ENCODE measurements around the gene ITSN1. TPM values are rescaled to one million over a fixed set of nuclear protein-coding genes. Genes with fewer than 3 reads are reported as not detected.

ITSN1 gene
- total RNA-seq, 1 donor = 57.0 TPM

GRCh38 chr21:33850401-33850800, 208.1 kb downstream of the ITSN1 start:
- H3K4me3 ChIP-seq (ENCODE audit: low read depth, low read length) = no peak overlapping the region
- TF ChIP-seq, protein P1, sequence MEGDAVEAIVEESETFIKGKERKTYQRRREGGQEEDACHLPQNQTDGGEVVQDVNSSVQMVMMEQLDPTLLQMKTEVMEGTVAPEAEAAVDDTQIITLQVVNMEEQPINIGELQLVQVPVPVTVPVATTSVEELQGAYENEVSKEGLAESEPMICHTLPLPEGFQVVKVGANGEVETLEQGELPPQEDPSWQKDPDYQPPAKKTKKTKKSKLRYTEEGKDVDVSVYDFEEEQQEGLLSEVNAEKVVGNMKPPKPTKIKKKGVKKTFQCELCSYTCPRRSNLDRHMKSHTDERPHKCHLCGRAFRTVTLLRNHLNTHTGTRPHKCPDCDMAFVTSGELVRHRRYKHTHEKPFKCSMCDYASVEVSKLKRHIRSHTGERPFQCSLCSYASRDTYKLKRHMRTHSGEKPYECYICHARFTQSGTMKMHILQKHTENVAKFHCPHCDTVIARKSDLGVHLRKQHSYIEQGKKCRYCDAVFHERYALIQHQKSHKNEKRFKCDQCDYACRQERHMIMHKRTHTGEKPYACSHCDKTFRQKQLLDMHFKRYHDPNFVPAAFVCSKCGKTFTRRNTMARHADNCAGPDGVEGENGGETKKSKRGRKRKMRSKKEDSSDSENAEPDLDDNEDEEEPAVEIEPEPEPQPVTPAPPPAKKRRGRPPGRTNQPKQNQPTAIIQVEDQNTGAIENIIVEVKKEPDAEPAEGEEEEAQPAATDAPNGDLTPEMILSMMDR (IDR thresholded peaks at IDR 0.05; ENCODE audit: insufficient read depth, low read depth, low read length) = no peak
- no peak for DNase-seq (ENCODE audit: low read depth)

- no peak for DNase-seq (ENCODE audit: low read depth)
- no peak overlapping the region for H3K4me3 ChIP-seq (ENCODE audit: low read depth, low read length)
- TF ChIP-seq, protein P1 (IDR thresholded peaks at IDR 0.05; ENCODE audit: insufficient read depth, low read depth, low read length) = no peak
Measured at GRCh38 chr21:33850985-33851384, 208.7 kb downstream of the ITSN1 start.

DNA sequence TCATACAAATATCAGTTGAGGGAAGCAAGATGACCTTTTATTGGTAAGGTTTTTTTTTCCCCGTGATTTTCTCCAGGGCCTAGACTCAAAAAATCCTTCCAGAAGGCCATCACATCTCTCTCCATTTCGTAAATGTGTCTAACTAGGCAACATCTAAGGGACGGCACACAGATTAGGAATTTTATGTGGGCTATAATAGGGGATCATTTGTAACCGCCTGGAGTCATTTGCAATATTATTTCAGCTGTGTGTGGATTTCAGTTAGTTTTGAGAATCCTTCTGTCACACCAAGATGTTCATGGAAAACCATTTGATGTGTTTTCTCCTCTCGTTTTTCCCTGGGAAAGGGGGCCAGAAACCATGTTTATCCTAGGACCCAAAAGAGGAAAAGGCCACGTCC, 210.2 kb downstream of the ITSN1 start:
- TF ChIP-seq, protein P1 (IDR thresholded peaks at IDR 0.05; ENCODE audit: insufficient read depth, low read depth, low read length) = no peak
- H3K4me3 ChIP-seq (ENCODE audit: low read depth, low read length) = no peak overlapping the region
- DNase-seq (ENCODE audit: low read depth) = no peak

GRCh38 chr21:33854604-33855003, 212.3 kb downstream of the ITSN1 start:
- H3K4me3 ChIP-seq (ENCODE audit: low read depth, low read length) = no peak overlapping the region
- no peak for DNase-seq (ENCODE audit: low read depth)
- TF ChIP-seq, protein P1 (IDR thresholded peaks at IDR 0.05; ENCODE audit: insufficient read depth, low read depth, low read length) = no peak

GRCh38 chr21:33855190-33855589, 212.9 kb downstream of the ITSN1 start:
- DNase-seq (ENCODE audit: low read depth) = no peak
- TF ChIP-seq, protein P1 (IDR thresholded peaks at IDR 0.05; ENCODE audit: insufficient read depth, low read depth, low read length) = peak; percentile 11

GRCh38 chr21:33856893-33857527, 214.7 kb downstream of the ITSN1 start:
- no peak for DNase-seq (ENCODE audit: low read depth)
- H3K4me3 ChIP-seq (ENCODE audit: low read depth, low read length) = no peak overlapping the region
- TF ChIP-seq, protein P1 (IDR thresholded peaks at IDR 0.05; ENCODE audit: insufficient read depth, low read depth, low read length) = no peak

More at GRCh38 chr21:33855190-33855589, 212.9 kb downstream of the ITSN1 start:
- H3K4me3 ChIP-seq (ENCODE audit: low read depth, low read length) = no peak overlapping the region
